Neuron (in vitro differentiated cells): ENCODE results near the gene WHAMM.
"Not testable (repeated sequence)": the region's sequence is repeated elsewhere in the genome, so short reads cannot be mapped to it uniquely, and the experiment has no call there.

Experiments
- H2AFZ ChIP-seq: one replicate; pipeline ENCODE4 v1.6.1; 2013; ENCODE audit warnings: low read depth, mild to moderate bottlenecking, inconsistent platforms, low read length, moderate library complexity
- H3K27me3 ChIP-seq: one replicate; pipeline ENCODE4 v1.6.1; 2013; ENCODE audit warnings: low read length; ENCODE audit not compliant: insufficient read depth
- H3K36me3 ChIP-seq: one replicate; pipeline ENCODE4 v1.6.1; 2013; ENCODE audit warnings: low read length; ENCODE audit not compliant: insufficient read depth
- H3K4me1 ChIP-seq: one replicate; pipeline ENCODE4 v1.6.1; 2013; ENCODE audit warnings: low read length; ENCODE audit not compliant: insufficient read depth
- H3K4me3 ChIP-seq: 2 replicates; pipeline ENCODE4 v1.5.1; 2013; ENCODE audit warnings: mild to moderate bottlenecking, low read length, moderate library complexity
- H3K9me3 ChIP-seq: one replicate; pipeline ENCODE4 v1.6.1; 2013; ENCODE audit warnings: low read length

Gene WHAMM

GRCh38 chr15:82850731-82851130, 41.3 kb downstream of the WHAMM start:
- no peak overlapping the region for H2AFZ ChIP-seq
- H3K4me3 ChIP-seq = no peak overlapping the region
- peaks cover 14% of the 10 kb centered on the region for H3K4me1 ChIP-seq
- no peaks in the 10 kb centered on the region for H3K27me3 ChIP-seq
- peaks cover 1% of the 10 kb centered on the region for H3K9me3 ChIP-seq
- H3K36me3 ChIP-seq = peaks cover 4% of the 10 kb centered on the region

DNA sequence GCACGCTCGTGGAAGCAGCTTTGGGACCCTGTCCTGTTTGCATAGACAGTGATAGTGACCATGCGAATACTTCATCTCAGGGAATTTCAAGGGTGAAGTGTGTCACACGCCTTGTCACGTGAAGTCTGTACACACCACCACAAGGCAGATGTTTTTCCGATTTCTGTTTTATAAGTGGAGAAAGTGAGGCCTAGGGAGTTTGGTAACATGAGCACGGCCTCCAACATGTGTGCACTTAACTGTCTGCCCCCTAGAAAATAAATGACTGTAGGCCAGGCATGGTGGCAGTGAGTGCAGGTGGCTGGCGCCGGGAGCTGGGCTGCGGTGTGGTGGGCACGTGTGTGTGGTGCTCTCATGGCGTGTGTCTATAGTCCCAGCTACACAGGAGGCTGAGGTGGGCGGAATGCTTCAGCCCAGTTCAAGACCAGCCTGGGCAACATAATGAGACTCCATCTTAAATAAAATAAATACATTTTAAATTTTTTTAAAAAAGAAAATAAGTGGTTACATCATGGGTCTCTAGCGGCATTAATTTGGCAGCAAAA, 42.0 kb downstream of the WHAMM start:
- H3K27me3 ChIP-seq = no peaks in the 10 kb centered on the region
- peaks cover 1% of the 10 kb centered on the region for H3K9me3 ChIP-seq
- no peak overlapping the region for H2AFZ ChIP-seq
- no peak overlapping the region for H3K4me3 ChIP-seq
- H3K4me1 ChIP-seq = peaks cover 16% of the 10 kb centered on the region
- peaks cover 4% of the 10 kb centered on the region for H3K36me3 ChIP-seq

GRCh38 chr15:82851981-82852511, 42.6 kb downstream of the WHAMM start:
- no peak overlapping the region for H2AFZ ChIP-seq
- H3K9me3 ChIP-seq = peaks cover 1% of the 10 kb centered on the region

GRCh38 chr15:82852941-82853561, 43.6 kb downstream of the WHAMM start:
- H3K36me3 ChIP-seq = peaks cover 4% of the 10 kb centered on the region
- no peak overlapping the region for H2AFZ ChIP-seq
- H3K27me3 ChIP-seq = no peaks in the 10 kb centered on the region
- H3K9me3 ChIP-seq = peaks cover 1% of the 10 kb centered on the region
- H3K4me1 ChIP-seq = peaks cover 16% of the 10 kb centered on the region
- H3K4me3 ChIP-seq = no peak overlapping the region

More at GRCh38 chr15:82851981-82852511, 42.6 kb downstream of the WHAMM start:
- peaks cover 16% of the 10 kb centered on the region for H3K4me1 ChIP-seq
- H3K27me3 ChIP-seq = no peaks in the 10 kb centered on the region
- H3K4me3 ChIP-seq = no peak overlapping the region
- peaks cover 4% of the 10 kb centered on the region for H3K36me3 ChIP-seq

GRCh38 chr15:82854554-82854953, 45.1 kb downstream of the WHAMM start:
- Histone ChIP-seq H3K27me3 (no peaks in the 10 kb centered on the region), H2AFZ (no peak overlapping the region), H3K4me3 (no peak overlapping the region), H3K4me1 (peaks cover 16% of the 10 kb centered on the region), H3K9me3 (peaks cover 1% of the 10 kb centered on the region), H3K36me3 (peaks cover 4% of the 10 kb centered on the region)

- H3K9me3 ChIP-seq = peaks cover 1% of the 10 kb centered on the region
- H3K27me3 ChIP-seq = no peaks in the 10 kb centered on the region
- no peak overlapping the region for H2AFZ ChIP-seq
- H3K4me1 ChIP-seq = peaks cover 10% of the 10 kb centered on the region
- H3K36me3 ChIP-seq = peaks cover 4% of the 10 kb centered on the region
- H3K4me3 ChIP-seq = no peak overlapping the region
Observed at GRCh38 chr15:82855286-82856100, 46.1 kb downstream of the WHAMM start.

DNA sequence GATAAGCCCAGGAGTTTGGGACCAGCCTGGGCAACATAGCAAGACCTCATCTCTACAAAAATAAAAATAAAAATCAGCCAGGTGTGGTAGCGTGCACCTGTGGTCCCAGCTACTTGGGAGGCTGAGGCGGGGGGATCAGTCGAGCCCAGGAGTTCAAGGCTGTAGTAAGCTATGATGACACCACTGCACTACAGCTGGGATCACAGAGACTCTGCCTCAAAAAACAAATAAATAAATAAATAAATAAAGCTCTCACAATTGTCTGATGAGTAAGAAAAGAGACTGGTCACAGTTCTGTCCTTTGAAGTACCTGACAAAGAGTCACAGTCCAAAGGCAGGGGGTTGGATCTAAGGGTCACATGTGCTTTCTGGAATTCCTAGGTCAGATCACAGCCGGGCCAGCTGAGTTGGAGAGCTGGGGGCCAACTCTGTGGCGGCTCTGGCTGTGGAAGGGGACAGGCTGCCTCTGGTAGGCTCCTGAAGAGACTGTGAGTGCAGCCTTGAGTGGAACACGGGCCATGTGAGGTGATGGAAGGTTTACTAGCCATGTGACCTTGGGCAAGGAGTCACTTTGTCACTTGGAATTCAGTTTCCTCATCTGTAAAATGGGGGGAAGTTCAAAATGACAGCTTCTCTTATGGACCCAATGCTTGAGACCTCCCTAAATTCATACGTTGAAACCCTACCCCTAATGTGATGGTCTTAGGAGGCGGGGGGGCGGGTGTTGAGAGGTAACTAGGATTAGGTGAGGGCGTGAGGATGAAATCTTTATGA, 47.2 kb downstream of the WHAMM start:
- no peaks in the 10 kb centered on the region for H3K36me3 ChIP-seq
- peaks cover 8% of the 10 kb centered on the region for H3K4me1 ChIP-seq

GRCh38 chr15:82858932-82859331, 49.5 kb downstream of the WHAMM start:
- Histone ChIP-seq H3K27me3 (no peaks in the 10 kb centered on the region), H3K4me3 (no peak overlapping the region), H3K4me1 (peaks cover 8% of the 10 kb centered on the region)

More for the DNA sequence above, 47.2 kb downstream of the WHAMM start:
- H2AFZ ChIP-seq = no peak overlapping the region
- H3K27me3 ChIP-seq = no peaks in the 10 kb centered on the region
- no peak overlapping the region for H3K4me3 ChIP-seq
- peaks cover 1% of the 10 kb centered on the region for H3K9me3 ChIP-seq

DNA sequence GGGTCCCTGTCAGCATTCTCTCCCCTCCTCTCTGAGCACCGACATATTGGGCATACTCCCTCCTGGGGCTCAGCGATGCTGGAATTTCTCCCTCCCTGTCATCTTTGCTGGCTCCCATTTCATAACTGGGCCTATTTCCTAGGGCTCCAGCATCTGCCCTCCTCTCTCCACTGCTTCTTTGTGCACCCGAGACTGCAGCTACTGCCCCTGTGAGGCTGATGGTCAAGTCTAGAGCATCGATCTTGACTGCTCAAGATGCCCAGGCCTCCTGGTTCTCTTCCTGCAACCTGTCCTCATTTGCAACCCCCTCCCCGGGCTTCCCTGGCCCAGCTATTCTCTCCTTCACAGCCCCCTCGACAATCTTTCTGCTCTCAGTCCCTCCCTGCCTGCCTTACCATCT, 53.5 kb downstream of the WHAMM start:
- Histone ChIP-seq H3K4me1 (no peaks in the 10 kb centered on the region), H2AFZ (no peak overlapping the region), H3K4me3 (no peak overlapping the region), H3K36me3 (no peaks in the 10 kb centered on the region), H3K9me3 (no peaks in the 10 kb centered on the region), H3K27me3 (no peaks in the 10 kb centered on the region)

More at GRCh38 chr15:82858932-82859331, 49.5 kb downstream of the WHAMM start:
- Histone ChIP-seq H3K9me3 (peaks cover 1% of the 10 kb centered on the region), H3K36me3 (no peaks in the 10 kb centered on the region), H2AFZ (no peak overlapping the region)

GRCh38 chr15:82864967-82865366, 55.5 kb downstream of the WHAMM start:
- H3K4me3 ChIP-seq = no peak overlapping the region
- no peaks in the 10 kb centered on the region for H3K4me1 ChIP-seq
- H2AFZ ChIP-seq = no peak overlapping the region
- H3K36me3 ChIP-seq = no peaks in the 10 kb centered on the region
- no peaks in the 10 kb centered on the region for H3K27me3 ChIP-seq
- H3K9me3 ChIP-seq = no peaks in the 10 kb centered on the region

GRCh38 chr15:82865581-82865980, 56.2 kb downstream of the WHAMM start:
- not testable (repeated sequence) for H3K4me3 ChIP-seq, H2AFZ ChIP-seq, H3K36me3 ChIP-seq, H3K4me1 ChIP-seq, H3K9me3 ChIP-seq, H3K27me3 ChIP-seq

DNA sequence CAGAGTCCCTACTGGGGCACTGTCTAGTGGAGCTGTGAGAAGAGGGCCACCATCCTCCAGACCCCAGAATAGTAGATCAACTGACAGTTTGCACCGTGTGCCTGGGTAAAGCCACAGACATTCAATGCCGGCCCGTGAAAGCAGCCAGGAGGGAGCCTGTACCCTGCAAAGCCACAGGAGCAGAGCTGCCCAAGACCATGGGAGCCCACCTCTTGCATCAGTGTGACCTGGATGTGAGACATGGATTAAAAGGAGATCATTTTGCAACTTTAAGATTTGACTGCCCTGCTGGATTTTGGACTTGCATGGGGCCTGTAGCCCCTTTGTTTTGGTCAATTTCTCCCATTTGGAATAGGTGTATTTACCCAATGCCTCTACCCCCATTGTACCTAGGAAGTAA, 56.6 kb downstream of the WHAMM start:
- not testable (repeated sequence) for H2AFZ ChIP-seq, H3K36me3 ChIP-seq, H3K9me3 ChIP-seq, H3K4me1 ChIP-seq, H3K4me3 ChIP-seq, H3K27me3 ChIP-seq
